GM19455 (cell line): ENCODE results near the gene SH3RF3.

Experiments used
- ATAC-seq: cut with Tn5 transposase; IDR thresholded peaks from one replicate; pipeline ENCODE4 v1.9.1; 2021; ENCODE audit not compliant: unreplicated experiment

SH3RF3 gene

DNA sequence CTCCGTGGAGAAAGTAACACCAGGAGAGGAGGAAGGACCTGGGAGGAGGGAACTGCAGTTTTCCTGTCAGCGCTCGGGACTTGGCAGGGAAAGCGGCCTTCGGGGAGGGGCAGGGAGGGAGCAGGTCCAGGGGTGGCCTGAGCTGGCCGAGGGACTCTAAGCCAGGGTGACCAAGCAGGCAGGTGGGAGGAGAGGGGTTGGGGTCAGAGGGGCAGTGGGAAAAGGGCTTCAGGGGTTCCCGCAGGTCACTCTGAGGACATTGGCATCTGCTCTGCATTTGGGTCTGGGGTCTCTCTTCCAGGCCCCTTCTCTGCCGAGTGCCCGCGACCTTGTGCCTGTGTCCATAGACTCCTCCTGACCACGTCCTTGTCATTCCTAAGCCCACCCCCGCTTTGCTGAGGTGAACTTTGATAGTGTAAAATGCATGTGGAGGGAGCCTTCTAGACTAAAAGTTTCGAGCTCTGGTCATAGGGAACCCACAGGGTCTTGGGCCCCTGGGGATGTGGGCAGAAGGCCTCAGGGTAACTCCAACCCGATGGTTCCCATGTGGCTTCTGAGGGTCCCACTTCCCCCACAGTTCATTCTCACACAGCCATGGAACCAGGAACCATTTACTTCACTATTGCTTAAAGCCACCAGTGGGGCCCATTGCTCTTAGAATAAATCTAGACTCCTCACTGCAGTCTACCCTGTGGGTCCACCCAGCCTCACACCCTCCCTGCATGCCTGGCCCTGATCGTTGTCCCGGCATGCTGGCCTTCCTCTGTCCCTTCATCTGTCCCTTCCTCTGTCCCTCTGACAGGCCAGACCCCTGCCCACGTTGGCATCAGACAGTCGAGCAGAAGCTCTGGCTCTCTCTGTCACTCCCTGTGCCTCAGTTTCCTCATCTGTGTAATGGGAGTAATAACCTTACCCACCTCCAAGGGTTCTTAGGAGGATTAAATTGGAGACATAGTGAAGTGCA lies 255.6 kb downstream of the SH3RF3 start:
- no peak for ATAC-seq

DNA sequence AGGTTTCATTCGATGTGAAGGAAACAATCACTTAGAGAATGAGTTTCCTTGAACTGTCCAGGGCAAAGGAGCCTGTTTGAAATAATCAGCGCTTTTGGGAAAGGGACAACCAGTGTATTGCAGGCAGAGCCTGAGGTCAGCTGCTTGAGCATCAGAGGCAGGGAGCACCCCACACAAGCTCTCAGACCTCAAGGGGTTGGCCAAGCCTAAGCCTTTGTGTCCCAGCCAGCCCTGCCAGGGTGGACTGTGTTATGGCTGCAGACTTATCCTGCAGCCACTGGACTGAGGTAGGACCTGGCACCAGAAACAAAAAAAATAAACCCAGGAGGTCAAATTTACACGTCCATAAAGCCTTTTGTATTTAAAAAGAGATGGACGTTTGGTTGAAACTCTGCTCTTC lies 256.5 kb downstream of the SH3RF3 start:
- ATAC-seq, result no peak

GRCh38 chr2:109386004-109386695 lies 257.1 kb downstream of the SH3RF3 start:
- no peak for ATAC-seq

GRCh38 chr2:109387221-109387735 lies 258.3 kb downstream of the SH3RF3 start:
- no peak for ATAC-seq

DNA sequence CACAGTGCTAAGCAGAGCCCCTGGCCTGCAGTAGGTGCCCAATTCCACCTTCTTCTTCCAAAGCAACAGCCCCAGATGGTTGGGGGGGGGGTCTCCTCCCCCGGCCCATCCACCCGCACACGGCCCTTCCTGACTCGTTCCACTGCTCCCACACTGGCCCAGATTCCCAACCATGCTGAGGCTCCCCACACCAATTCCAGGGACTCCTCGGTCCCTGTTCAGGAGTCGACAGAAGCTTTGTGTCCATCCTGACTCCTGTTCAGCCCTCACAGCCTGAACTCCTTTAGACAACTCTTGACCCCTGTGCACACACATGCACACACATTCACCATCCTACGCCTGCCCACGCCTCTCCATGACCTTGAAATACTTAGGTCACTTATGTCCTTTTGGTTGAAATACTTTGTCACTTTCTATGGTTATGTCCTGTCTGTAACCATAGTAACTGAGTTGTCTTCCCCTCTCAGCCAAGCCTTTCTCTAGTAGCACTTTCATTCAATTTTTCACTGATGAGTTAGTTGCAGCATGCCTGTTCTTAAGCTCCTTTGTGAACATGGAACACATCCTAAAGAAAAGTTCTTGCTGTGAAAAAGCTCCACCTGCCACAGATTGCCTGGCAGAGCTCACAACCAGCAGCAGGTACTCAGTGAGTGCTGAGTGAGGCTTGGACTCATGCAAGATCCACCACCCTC lies 258.9 kb downstream of the SH3RF3 start:
- no peak for ATAC-seq

- no peak for ATAC-seq
Measured at GRCh38 chr2:109391243-109391642, 262.2 kb downstream of the SH3RF3 start.

- no peak for ATAC-seq
Measured at GRCh38 chr2:109392140-109392539, 263.1 kb downstream of the SH3RF3 start.

DNA sequence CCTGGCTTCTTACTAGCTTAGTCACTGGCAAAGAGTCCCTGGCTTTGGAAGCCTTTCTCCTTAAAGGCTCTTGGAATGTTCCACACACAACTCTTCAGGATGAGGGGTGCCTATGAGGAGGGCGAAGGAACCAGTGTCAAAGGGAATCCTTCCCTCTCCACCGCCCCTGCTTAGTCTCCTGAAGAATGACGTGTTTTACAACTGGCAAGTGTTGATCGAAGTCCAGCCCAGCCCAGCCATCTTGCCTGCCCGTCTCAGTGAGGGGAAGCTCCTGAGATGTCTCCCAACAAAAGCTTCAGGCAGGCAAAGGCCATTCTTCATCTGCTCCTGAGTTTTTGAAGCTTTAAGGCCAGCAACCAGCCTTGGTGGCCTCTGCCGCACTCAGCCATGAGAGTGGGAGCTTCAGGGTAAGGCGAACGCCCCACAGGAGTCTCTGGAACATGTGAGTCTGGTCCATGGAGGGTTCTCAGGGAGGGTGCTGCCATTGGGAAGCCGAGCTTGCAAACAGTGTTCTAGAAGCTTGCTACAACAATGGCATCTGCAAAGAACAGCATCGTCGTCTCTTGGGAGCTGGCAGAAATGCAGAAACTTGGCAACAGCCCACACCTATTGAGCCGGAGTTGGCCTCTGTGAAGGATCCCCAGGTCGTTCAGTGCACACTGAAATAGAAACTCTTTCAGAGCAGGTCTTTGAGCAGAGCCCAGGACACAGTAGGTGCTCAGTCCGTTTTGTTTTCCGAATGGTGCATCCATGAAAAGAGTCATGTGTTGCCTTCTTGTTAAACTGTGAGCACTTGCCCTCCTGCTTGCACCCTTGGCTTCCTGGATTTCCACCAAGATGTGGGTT lies 264.0 kb downstream of the SH3RF3 start:
- ATAC-seq, result no peak

GRCh38 chr2:109393662-109393972 lies 264.6 kb downstream of the SH3RF3 start:
- ATAC-seq, result no peak

GRCh38 chr2:109395494-109396201 lies 266.6 kb downstream of the SH3RF3 start:
- ATAC-seq, result no peak

- no peak for ATAC-seq
Measured at GRCh38 chr2:109396202-109397180, 267.5 kb downstream of the SH3RF3 start.

GRCh38 chr2:109397893-109398292 lies 268.9 kb downstream of the SH3RF3 start:
- ATAC-seq, result no peak

DNA sequence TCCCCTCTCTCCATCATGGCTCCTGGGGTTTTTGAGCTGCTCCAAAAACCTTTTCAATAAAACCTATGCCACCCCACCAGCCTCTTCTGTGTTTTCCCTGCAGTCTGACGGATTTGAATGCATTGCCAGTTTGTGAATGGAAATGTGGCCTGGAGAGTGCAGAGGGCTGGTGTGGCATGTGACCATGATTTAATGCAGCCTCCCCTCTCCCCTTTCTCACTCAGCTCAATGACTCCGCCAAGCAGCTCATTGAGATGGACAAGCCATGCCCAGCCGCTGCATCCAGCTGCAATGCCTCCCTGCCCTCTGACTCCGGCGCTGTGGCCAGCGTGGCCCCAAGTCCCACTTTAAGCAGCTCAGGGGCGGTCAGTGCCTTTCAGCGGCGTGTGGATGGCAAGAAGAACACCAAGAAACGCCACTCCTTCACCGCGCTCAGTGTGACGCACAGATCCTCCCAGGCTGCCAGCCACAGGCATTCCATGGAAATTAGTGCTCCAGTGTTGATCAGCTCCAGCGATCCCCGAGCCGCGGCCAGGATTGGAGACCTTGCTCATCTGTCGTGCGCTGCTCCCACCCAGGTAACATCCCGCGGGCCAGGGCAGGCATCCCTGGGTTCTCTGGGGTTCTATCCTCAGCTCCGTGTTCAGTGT lies 269.5 kb downstream of the SH3RF3 start:
- ATAC-seq, result no peak

DNA sequence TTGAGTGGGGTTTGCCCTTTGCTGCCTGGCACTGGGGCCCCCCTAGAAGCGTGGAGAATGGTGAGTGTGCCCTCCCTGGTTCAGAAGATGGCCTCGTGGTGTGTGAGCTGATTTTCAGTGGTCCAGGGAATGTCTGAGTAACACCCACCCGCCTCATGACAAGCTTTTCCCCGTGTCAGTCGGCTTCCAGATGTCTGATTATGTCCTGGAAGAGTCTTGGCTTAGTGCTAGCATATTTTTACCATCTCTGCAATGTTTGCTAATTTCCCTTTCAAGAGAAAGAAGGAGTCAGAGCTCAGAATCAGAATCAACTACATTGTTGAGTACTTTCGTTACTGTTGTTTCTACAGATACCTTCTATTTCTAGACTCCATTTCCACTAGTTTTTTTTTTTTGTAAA lies 270.1 kb downstream of the SH3RF3 start:
- ATAC-seq, result no peak

GRCh38 chr2:109400102-109400501 lies 271.1 kb downstream of the SH3RF3 start:
- no peak for ATAC-seq

GRCh38 chr2:109401370-109401769 lies 272.4 kb downstream of the SH3RF3 start:
- no peak for ATAC-seq

DNA sequence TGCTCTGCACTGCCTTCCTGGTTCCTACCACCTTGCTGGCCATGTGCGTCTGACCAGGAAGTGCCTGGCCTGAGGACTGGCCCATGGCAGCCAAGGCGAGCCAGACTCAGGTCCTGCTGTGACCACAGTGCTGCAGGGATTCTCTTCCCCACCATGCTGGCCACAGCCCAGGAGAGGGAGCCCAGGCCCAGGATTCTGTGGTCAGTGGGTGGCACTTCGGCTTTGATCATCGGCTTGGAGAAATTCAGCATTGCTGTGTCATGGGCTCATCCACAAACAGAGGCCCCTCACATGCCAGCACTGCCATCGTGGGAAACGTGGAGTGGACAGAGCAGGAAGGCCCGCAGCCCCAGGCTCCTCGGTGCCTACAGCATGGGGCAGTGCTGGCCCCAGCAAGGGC lies 273.2 kb downstream of the SH3RF3 start:
- no peak for ATAC-seq
